ENCODE measurements around the gene ZNF462. TPM values are rescaled to one million over a fixed set of nuclear protein-coding genes. Genes with fewer than 3 reads are reported as not detected.

ZNF462 gene
- total and polyA plus RNA-seq, 2 of the 13 experiments (the other 11 are each of a cell fraction or from before 2014, with no cell fraction given) = not detected

- DNase-seq (ENCODE audit: low spot score) = no peak
- TF ChIP-seq HMGA1 (CRISPR knock-in tag; conservative IDR thresholded peaks at IDR 0.05) = no peak
- TF ChIP-seq IKZF4 (CRISPR knock-in tag; IDR thresholded peaks at IDR 0.05; ENCODE audit: borderline replicate concordance, low read depth, not compliant biosample characterization) = no peak
- TF ChIP-seq ZBTB7B (CRISPR knock-in tag; IDR thresholded peaks at IDR 0.05) = no peak
- TF ChIP-seq ARID4A (CRISPR knock-in tag; IDR thresholded peaks at IDR 0.05; ENCODE audit: borderline replicate concordance) = no peak
- TF ChIP-seq ZNF639 (CRISPR knock-in tag; conservative IDR thresholded peaks at IDR 0.05) = no peak
- TF ChIP-seq PRDM10 (CRISPR knock-in tag; IDR thresholded peaks at IDR 0.05; ENCODE audit: low read depth) = no peak
- ChIA-PET POLR2A (no interaction called here), CTCF (ENCODE audit: low intra/inter-chr PET ratio, low total read pairs) (no interaction called here)
- FAIRE-seq = no peak
- intact Hi-C loops (cut with micrococcal nuclease; ENCODE audit: unreplicated experiment) = no loop called here
- Histone ChIP-seq H3K79me2 (ENCODE audit: insufficient read depth, low read length) (no peaks in the 10 kb centered on the region), H3K9me3 (ENCODE audit: low read length) (no peaks in the 10 kb centered on the region), H3K27me3 (ENCODE audit: control insufficient read depth in 1 of 2, insufficient read depth in 2 of 2, low read length in 2 of 2) (peaks cover 0 to 2% of the 10 kb centered on the region in 2 experiments; a peak in 1 of 5 replicates), H3K36me3 (replicated peaks in 1 of 2; ENCODE audit: control insufficient read depth in 1 of 2, insufficient read depth in 2 of 2, low read length in 2 of 2) (no peaks in the 10 kb centered on the region), H3K9ac (ENCODE audit: insufficient read depth, low read depth, low read length) (no peak overlapping the region), H3K4me3 (replicated peaks in 1 of 3; ENCODE audit: insufficient read depth in 1 of 3, low read depth in 2 of 3, low read length in 3 of 3) (no peak overlapping the region), H3K27ac (ENCODE audit: extremely low read length, insufficient read depth, low read length) (no peak overlapping the region), H3K4me1 (ENCODE audit: insufficient read depth, low read length) (0 out of 2 replicates have a peak, but pooled peaks cover 5% of the 10 kb centered on the region), H3K4me2 (ENCODE audit: low read depth, low read length) (no peak overlapping the region), H2AFZ (ENCODE audit: low read length) (no peak overlapping the region), H4K20me1 (ENCODE audit: insufficient read depth, low read length) (no peaks in the 10 kb centered on the region)
- in situ Hi-C loops (cut with HindIII; ENCODE audit: extremely low pct_ligation_motif_present, low pct_unique_long_range_greater_than_20kb) = no loop called here
- BruUV-seq (replicated peaks) = no TSS peak
- no peak for ATAC-seq
- 27% methylated on average over 3 of the region's 3 CpGs for WGBS (ENCODE audit: low lambda C conversion rate)
Observed at GRCh38 chr9:106932675-106933074, 69.7 kb downstream of the ZNF462 start.
